HG03039 (cell line): ENCODE measurements around the gene EPAS1.

Experiments used
- ATAC-seq: cut with Tn5 transposase; IDR thresholded peaks from one replicate; pipeline ENCODE4 v1.9.1; 2021; ENCODE audit warnings: mild to moderate bottlenecking, moderate library complexity; ENCODE audit not compliant: unreplicated experiment

The EPAS1 gene

GRCh38 chr2:46296840-46297545 is at the start of gene EPAS1:
Gene EPAS1 (plus strand): TSS chr2:46297407. CDS start chr2:46297912, 505 bp downstream.
- peak; percentile 80 for ATAC-seq

GRCh38 chr2:46248171-46248570 is 49.0 kb upstream of the EPAS1 start:
- no peak for ATAC-seq

- ATAC-seq, result no peak
Observed at GRCh38 chr2:46249654-46250053, 47.6 kb upstream of the EPAS1 start.

- ATAC-seq, result no peak
Observed at GRCh38 chr2:46252891-46253659, 44.1 kb upstream of the EPAS1 start.

- no peak for ATAC-seq
Observed at GRCh38 chr2:46254474-46254873, 42.7 kb upstream of the EPAS1 start.

GRCh38 chr2:46256563-46257142 is 40.6 kb upstream of the EPAS1 start:
- ATAC-seq, result no peak

GRCh38 chr2:46257476-46257875 is 39.7 kb upstream of the EPAS1 start:
- ATAC-seq, result no peak

GRCh38 chr2:46257980-46258379 is 39.2 kb upstream of the EPAS1 start:
- ATAC-seq, result no peak

GRCh38 chr2:46258937-46259776 is 38.0 kb upstream of the EPAS1 start:
- no peak for ATAC-seq

- no peak for ATAC-seq
Observed at GRCh38 chr2:46259777-46260168, 37.4 kb upstream of the EPAS1 start.

- ATAC-seq, result no peak
Observed at GRCh38 chr2:46260305-46260704, 36.9 kb upstream of the EPAS1 start.

GRCh38 chr2:46262248-46262938 is 34.8 kb upstream of the EPAS1 start:
- no peak for ATAC-seq

- no peak for ATAC-seq
Observed at GRCh38 chr2:46263347-46263746, 33.9 kb upstream of the EPAS1 start.

- ATAC-seq, result no peak
Observed at GRCh38 chr2:46264447-46264846, 32.8 kb upstream of the EPAS1 start.

- no peak for ATAC-seq
Observed at GRCh38 chr2:46266134-46266533, 31.1 kb upstream of the EPAS1 start.

- no peak for ATAC-seq
Observed at GRCh38 chr2:46267616-46268015, 29.6 kb upstream of the EPAS1 start.

GRCh38 chr2:46268196-46268595 is 29.0 kb upstream of the EPAS1 start:
- ATAC-seq, result no peak

- ATAC-seq, result no peak
Observed at GRCh38 chr2:46269001-46269400, 28.2 kb upstream of the EPAS1 start.

- ATAC-seq, result no peak
Observed at GRCh38 chr2:46269544-46270273, 27.5 kb upstream of the EPAS1 start.

- ATAC-seq, result no peak
Observed at GRCh38 chr2:46270384-46270783, 26.8 kb upstream of the EPAS1 start.
